NCI-H524 (cell line): Measurements from ENCODE around the gene SAXO2.
"Not testable (repeated sequence)": the region's sequence is repeated elsewhere in the genome, so short reads cannot be mapped to it uniquely, and the experiment has no call there.

Experiments
- DNase-seq, 2 experiments: peaks; one replicate each; lab custom pipeline; 2025; lab: John Stamatoyannopoulos, UW

The SAXO2 gene

GRCh38 chr15:82286475-82286874 is 23.9 kb downstream of the SAXO2 start:
- DNase-seq, result not testable (repeated sequence)

GRCh38 chr15:82288202-82288601 is 25.6 kb downstream of the SAXO2 start:
- DNase-seq, result not testable (repeated sequence)

- DNase-seq, result no peak
Measured at GRCh38 chr15:82292271-82292670, 29.7 kb downstream of the SAXO2 start.

GRCh38 chr15:82294061-82294690 is 31.6 kb downstream of the SAXO2 start:
- DNase-seq, result no peak

- no peak for DNase-seq
Measured at GRCh38 chr15:82297546-82297945, 34.9 kb downstream of the SAXO2 start.

GRCh38 chr15:82298032-82298431 is 35.4 kb downstream of the SAXO2 start:
- DNase-seq, result no peak

- no peak for DNase-seq
Measured at GRCh38 chr15:82298520-82298919, 35.9 kb downstream of the SAXO2 start.

GRCh38 chr15:82299511-82299914 is 36.9 kb downstream of the SAXO2 start:
- DNase-seq, result not testable (repeated sequence)

GRCh38 chr15:82300326-82300725 is 37.7 kb downstream of the SAXO2 start:
- not testable (repeated sequence) for DNase-seq

- no peak for DNase-seq
Measured at GRCh38 chr15:82300883-82301282, 38.3 kb downstream of the SAXO2 start.

- DNase-seq, result no peak
Measured at GRCh38 chr15:82301296-82302016, 38.8 kb downstream of the SAXO2 start.

- DNase-seq, result no peak
Measured at GRCh38 chr15:82303956-82304777, 41.5 kb downstream of the SAXO2 start.

GRCh38 chr15:82304778-82305090 is 42.1 kb downstream of the SAXO2 start:
- DNase-seq, result no peak

GRCh38 chr15:82305621-82306048 is 43.0 kb downstream of the SAXO2 start:
- no peak for DNase-seq

GRCh38 chr15:82306791-82307713 is 44.4 kb downstream of the SAXO2 start:
- no peak for DNase-seq

GRCh38 chr15:82307714-82308081 is 45.1 kb downstream of the SAXO2 start:
- no peak for DNase-seq

- DNase-seq, result no peak
Measured at GRCh38 chr15:82309802-82310201, 47.2 kb downstream of the SAXO2 start.

- not testable (repeated sequence) for DNase-seq
Measured at GRCh38 chr15:82311321-82311720, 48.7 kb downstream of the SAXO2 start.

- DNase-seq, result peak in 1 of 2 experiments; percentile 60
Measured at GRCh38 chr15:82312586-82313349, 50.1 kb downstream of the SAXO2 start.

- DNase-seq, result no peak
Measured at GRCh38 chr15:82313446-82313845, 50.8 kb downstream of the SAXO2 start.
